ENCODE data around the gene CTBP2.

DNA sequence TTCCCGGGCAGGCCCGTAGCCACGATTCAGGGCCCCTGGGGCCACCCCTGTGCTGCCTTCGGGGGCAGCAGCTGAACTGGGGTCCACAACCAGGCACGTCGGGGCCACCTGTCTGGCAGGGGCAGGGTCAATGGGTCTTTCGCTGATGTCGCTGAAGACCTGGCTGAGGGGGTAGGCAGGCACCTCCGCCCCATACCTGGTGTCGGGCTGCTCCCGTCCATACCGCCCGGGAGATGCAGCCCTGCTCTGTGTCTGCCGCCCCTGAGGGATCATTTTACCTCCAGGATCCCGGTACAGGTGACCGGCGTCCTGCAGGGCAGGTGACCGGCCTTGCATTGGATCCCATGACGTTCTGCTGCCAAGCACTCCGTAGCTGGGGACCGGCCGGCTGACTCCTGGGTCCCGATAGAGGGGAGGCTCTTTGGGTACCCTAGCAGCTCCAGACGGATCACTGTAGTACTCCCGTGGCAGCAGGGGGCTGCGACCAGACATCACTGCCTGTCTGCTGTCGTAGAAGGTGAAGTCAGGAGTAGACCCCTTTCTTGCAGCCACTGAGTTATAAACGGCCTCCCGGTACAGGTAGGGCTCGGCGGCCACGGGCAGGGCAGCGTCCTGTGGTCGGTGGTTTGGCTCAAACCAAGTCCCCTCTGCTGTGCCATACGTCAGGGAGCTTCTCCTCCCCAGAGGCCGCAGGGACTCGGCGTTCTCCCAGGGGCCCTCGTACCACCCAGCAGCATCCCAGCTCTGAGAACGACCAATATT lies 133.2 kb downstream of the CTBP2 start:
- TF ChIP-seq, protein P1, sequence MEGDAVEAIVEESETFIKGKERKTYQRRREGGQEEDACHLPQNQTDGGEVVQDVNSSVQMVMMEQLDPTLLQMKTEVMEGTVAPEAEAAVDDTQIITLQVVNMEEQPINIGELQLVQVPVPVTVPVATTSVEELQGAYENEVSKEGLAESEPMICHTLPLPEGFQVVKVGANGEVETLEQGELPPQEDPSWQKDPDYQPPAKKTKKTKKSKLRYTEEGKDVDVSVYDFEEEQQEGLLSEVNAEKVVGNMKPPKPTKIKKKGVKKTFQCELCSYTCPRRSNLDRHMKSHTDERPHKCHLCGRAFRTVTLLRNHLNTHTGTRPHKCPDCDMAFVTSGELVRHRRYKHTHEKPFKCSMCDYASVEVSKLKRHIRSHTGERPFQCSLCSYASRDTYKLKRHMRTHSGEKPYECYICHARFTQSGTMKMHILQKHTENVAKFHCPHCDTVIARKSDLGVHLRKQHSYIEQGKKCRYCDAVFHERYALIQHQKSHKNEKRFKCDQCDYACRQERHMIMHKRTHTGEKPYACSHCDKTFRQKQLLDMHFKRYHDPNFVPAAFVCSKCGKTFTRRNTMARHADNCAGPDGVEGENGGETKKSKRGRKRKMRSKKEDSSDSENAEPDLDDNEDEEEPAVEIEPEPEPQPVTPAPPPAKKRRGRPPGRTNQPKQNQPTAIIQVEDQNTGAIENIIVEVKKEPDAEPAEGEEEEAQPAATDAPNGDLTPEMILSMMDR (IDR thresholded peaks at IDR 0.05; ENCODE audit: low read depth, low read length, poor library complexity, severe bottlenecking), result no peak
- no peak for TF ChIP-seq EZH2phosphoT487 (IDR thresholded peaks at IDR 0.05; ENCODE audit: borderline replicate concordance, low read length)
